Mesenchymal stem cell (in vitro differentiated cells and primary cell): ENCODE results near the gene RASA4.
"Not testable (repeated sequence)": the region's sequence is repeated elsewhere in the genome, so short reads cannot be mapped to it uniquely, and the experiment has no call there.

Experiments used
- DNase-seq: peaks from one replicate; pipeline ENCODE4 v3.0.0-alpha.2; 2013
- H2AFZ ChIP-seq: one replicate; pipeline ENCODE4 v1.6.1; 2013; ENCODE audit warnings: low read depth, mild to moderate bottlenecking, control low read depth, inconsistent platforms, low read length, moderate library complexity
- H2AK5ac ChIP-seq: 2 replicates; pipeline ENCODE4 v1.6.1; 2013; ENCODE audit warnings: low read length, moderate library complexity, mild to moderate bottlenecking, inconsistent platforms; ENCODE audit not compliant: severe bottlenecking
- H2BK120ac ChIP-seq: one replicate; pipeline ENCODE4 v1.6.1; 2013; ENCODE audit warnings: low read depth, mild to moderate bottlenecking, inconsistent platforms, low read length, moderate library complexity
- H2BK12ac ChIP-seq, 2 experiments: one replicate each; pipeline ENCODE4 v1.6.1; 2013; ENCODE audit warnings: inconsistent platforms in 2 of 2, low read length in 2 of 2, mild to moderate bottlenecking in 2 of 2, moderate library complexity in 2 of 2, control low read depth in 1 of 2
- H2BK15ac ChIP-seq: one replicate; pipeline ENCODE4 v1.6.1; 2013; ENCODE audit warnings: mild to moderate bottlenecking, low read depth, inconsistent platforms; ENCODE audit not compliant: poor library complexity, severe bottlenecking
- H2BK5ac ChIP-seq: 2 replicates; pipeline ENCODE4 v1.6.1; 2013; ENCODE audit warnings: low read depth, mild to moderate bottlenecking, low read length, control low read depth, inconsistent platforms; ENCODE audit not compliant: poor library complexity, severe bottlenecking
- H3K14ac ChIP-seq, 2 experiments: one replicate each; pipeline ENCODE4 v1.6.1; 2013; ENCODE audit warnings: inconsistent platforms in 2 of 2, low read length in 2 of 2, control low read depth in 1 of 2, mild to moderate bottlenecking in 1 of 2, moderate library complexity in 1 of 2
- H3K18ac ChIP-seq, 2 experiments: one replicate each; pipeline ENCODE4 v1.6.1; 2013; ENCODE audit warnings: inconsistent platforms in 2 of 2, low read length in 2 of 2, control low read depth in 1 of 2, low read depth in 1 of 2, mild to moderate bottlenecking in 1 of 2
- H3K23ac ChIP-seq, 2 experiments: one replicate each; pipeline ENCODE4 v1.6.1; 2013; ENCODE audit warnings: inconsistent platforms in 2 of 2, low read length in 2 of 2, mild to moderate bottlenecking in 2 of 2, moderate library complexity in 2 of 2, control low read depth in 1 of 2
- H3K27ac ChIP-seq: 2 replicates; pipeline ENCODE4 v1.5.1; 2013; ENCODE audit warnings: mild to moderate bottlenecking, moderate library complexity, low read length, control low read depth, inconsistent platforms; ENCODE audit not compliant: poor library complexity, severe bottlenecking
- H3K27me3 ChIP-seq, 2 experiments: 2 replicates each; pipeline versions ENCODE4 v1.6.1 to v1.7.0; 2013; ENCODE audit warnings: low read length in 2 of 2, mild to moderate bottlenecking in 2 of 2, moderate library complexity in 2 of 2, control low read depth in 1 of 2, inconsistent platforms in 1 of 2; ENCODE audit not compliant: control insufficient read depth in 1 of 2, insufficient read depth in 1 of 2
- H3K36me3 ChIP-seq, 2 experiments: 2 replicates each; pipeline versions ENCODE4 v1.6.1 to v1.7.0; 2013; ENCODE audit warnings: low read length in 2 of 2, control low read depth in 1 of 2, inconsistent platforms in 1 of 2, low read depth in 1 of 2, mild to moderate bottlenecking in 1 of 2; ENCODE audit not compliant: insufficient read depth in 2 of 2, control insufficient read depth in 1 of 2
- H3K4ac ChIP-seq, 2 experiments: one replicate each; pipeline ENCODE4 v1.6.1; 2013; ENCODE audit warnings: inconsistent platforms in 2 of 2, low read length in 2 of 2, mild to moderate bottlenecking in 2 of 2, moderate library complexity in 2 of 2, control low read depth in 1 of 2, low read depth in 1 of 2
- H3K4me1 ChIP-seq: 2 replicates; pipeline ENCODE4 v1.6.1; 2013; ENCODE audit warnings: low read depth, low read length, control low read depth; ENCODE audit not compliant: control insufficient read depth, insufficient read depth
- H3K4me2 ChIP-seq: 2 replicates; pipeline ENCODE4 v1.6.1; 2013; ENCODE audit warnings: low read length, mild to moderate bottlenecking, inconsistent platforms; ENCODE audit not compliant: poor library complexity, severe bottlenecking
- H3K4me3 ChIP-seq, 2 experiments: 2 replicates each; pipeline versions ENCODE4 v1.5.1 to v1.7.0; 2013; ENCODE audit warnings: low read length in 2 of 2, mild to moderate bottlenecking in 2 of 2, control low read depth in 1 of 2, low read depth in 1 of 2; ENCODE audit not compliant: insufficient read depth in 1 of 2
- H3K79me1 ChIP-seq: replicated peaks from 2 replicates; pipeline ENCODE4 v1.6.1; 2013; ENCODE audit warnings: mild to moderate bottlenecking, control low read depth, low read length, inconsistent platforms; ENCODE audit not compliant: poor library complexity, severe bottlenecking
- H3K9ac ChIP-seq: 2 replicates; pipeline ENCODE4 v1.7.0; 2013; ENCODE audit warnings: mild to moderate bottlenecking, low read length, moderate library complexity
- H3K9me3 ChIP-seq: 2 replicates; pipeline ENCODE4 v1.7.0; 2013; ENCODE audit warnings: mild to moderate bottlenecking, low read length; ENCODE audit not compliant: control insufficient read depth
- H4K8ac ChIP-seq: one replicate; pipeline ENCODE4 v1.6.1; 2013; ENCODE audit warnings: inconsistent platforms, mild to moderate bottlenecking, low read length, moderate library complexity
- H4K91ac ChIP-seq: one replicate; pipeline ENCODE4 v1.6.1; 2013; ENCODE audit warnings: mild to moderate bottlenecking, low read length, inconsistent platforms
- WGBS: methylation state at CpG from one replicate; pipeline ENCODE4 v1.1.7; 2013; ENCODE audit warnings: mixed read lengths; 5-methylcytosine and 5-hydroxymethylcytosine counted together

The RASA4 gene

DNA sequence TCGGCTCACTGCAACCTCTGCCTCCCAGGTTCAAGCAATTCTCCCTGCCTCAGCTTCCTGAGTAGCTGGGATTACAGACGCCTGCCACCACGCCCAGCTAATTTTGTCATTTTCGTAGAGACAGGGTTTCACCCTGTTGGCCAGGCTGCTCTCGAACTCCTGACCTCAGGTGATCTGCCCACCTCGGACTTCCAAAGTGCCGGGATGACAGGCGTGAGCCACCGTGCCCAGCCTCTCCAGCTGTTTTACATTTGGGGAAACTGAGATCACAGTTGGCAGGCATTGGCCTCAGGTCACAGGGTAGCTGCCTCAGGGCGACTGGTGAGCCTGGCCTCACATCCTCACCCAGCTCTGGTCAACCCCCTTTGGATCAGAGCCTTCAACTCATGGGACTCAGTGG lies 6.8 kb downstream of the RASA4 start:
- not testable (repeated sequence) for H3K79me1 ChIP-seq, H2AK5ac ChIP-seq, H2AFZ ChIP-seq, H2BK120ac ChIP-seq, H3K36me3 ChIP-seq, H3K27ac ChIP-seq, H3K4me2 ChIP-seq, H3K9me3 ChIP-seq, H3K27me3 ChIP-seq, H2BK15ac ChIP-seq, H4K8ac ChIP-seq, H4K91ac ChIP-seq, H3K14ac ChIP-seq, H2BK12ac ChIP-seq, H3K4ac ChIP-seq, H3K4me1 ChIP-seq, H3K9ac ChIP-seq, H3K23ac ChIP-seq, H3K4me3 ChIP-seq, DNase-seq, H3K18ac ChIP-seq, H2BK5ac ChIP-seq
- 88% methylated on average over 4 of the region's 10 CpGs for WGBS

DNA sequence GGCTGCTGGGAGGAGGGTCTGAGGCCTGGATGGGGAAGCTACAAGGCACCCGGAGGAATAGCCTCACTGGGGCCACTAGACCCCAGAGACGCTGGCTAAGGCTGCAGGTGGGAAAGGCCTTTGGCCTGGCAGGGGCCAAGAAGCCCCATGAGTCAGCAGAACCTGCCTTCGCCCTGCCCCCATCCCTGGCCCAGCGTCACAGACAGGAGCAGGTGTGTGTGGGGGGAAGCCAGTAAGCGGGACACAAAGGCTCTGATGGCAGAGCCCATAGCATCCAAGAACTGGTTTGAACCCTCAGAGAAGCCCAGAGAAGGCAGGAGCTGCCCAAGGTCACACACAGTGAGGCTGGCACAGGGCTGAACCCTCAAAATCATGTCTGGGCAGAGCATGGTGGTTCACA lies 9.7 kb downstream of the RASA4 start:
- H3K14ac ChIP-seq, H3K18ac ChIP-seq, H2AK5ac ChIP-seq, H2BK12ac ChIP-seq, H3K4me2 ChIP-seq, H3K9me3 ChIP-seq, H2BK120ac ChIP-seq, H3K4me1 ChIP-seq, H3K79me1 ChIP-seq, H3K4me3 ChIP-seq, H3K27me3 ChIP-seq, H3K4ac ChIP-seq, H3K23ac ChIP-seq, H2AFZ ChIP-seq, H2BK15ac ChIP-seq, H2BK5ac ChIP-seq, H4K91ac ChIP-seq, H3K9ac ChIP-seq, H3K27ac ChIP-seq, H3K36me3 ChIP-seq, H4K8ac ChIP-seq, DNase-seq: not testable (repeated sequence)
- WGBS = no CpG with 5 or more reads among the region's 5 CpGs

DNA sequence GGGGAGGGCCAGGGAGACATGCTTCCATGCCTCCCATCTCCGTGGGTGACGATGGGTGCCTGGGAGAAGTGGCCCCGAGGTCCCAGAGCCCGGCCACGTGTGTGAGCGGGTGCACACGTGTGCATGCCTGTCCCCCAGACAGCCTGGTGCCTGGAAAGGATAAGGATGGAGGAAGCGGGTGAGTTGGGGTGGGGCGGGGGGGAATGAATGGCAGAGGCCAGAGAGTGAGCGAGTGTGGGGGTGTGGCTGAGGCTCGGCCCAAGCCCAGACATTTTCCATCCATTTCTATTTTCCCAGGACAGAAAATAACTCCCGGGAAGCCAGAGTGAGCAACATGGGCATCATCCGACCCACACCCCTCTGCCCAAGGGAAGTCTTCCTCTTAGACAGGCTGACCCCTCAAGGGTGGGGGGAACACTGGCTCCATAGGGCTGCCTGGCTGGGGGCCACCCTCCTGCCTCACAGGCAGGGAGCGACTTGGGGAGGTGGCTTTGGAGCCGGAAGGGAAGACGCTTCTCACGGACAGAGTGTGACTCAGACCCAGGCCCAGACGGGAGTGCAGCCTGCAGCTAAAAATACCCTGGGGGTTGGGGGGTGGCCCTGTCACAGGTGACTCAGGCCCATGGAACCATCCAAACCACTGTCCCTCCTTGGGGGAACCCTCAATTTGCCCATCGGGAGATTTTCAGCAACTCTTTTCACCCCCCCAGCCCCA lies 12.0 kb downstream of the RASA4 start:
- not testable (repeated sequence) for DNase-seq, H3K4me1 ChIP-seq
- WGBS = no CpG with 5 or more reads among the region's 19 CpGs

DNA sequence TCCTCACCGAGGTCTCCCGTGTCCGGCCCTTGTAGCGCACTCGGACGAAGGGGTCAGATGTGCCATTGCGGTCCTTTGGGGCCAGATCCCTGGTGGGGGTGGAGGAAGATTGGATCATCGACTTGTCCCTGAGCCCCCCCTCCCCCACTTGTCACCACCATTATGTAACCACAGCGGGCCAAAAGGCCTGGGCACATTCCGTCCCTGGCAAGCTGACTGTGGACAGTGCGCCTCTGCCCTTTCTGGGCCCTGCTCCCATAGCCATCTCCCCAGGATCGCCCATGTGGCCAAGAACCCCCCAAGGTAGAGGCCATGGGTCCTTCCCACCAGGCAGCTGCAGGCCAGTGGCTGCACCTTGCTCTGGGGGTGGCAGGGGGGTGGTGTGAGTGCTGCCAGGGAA lies 14.2 kb downstream of the RASA4 start:
- not testable (repeated sequence) for H4K8ac ChIP-seq, H3K27me3 ChIP-seq, H3K14ac ChIP-seq, H3K36me3 ChIP-seq, H2BK12ac ChIP-seq, H2BK5ac ChIP-seq, H3K9ac ChIP-seq, H2BK120ac ChIP-seq, H3K4me1 ChIP-seq, H2BK15ac ChIP-seq, H2AFZ ChIP-seq, H3K4me2 ChIP-seq, H3K27ac ChIP-seq, H3K79me1 ChIP-seq, H4K91ac ChIP-seq, DNase-seq, H3K18ac ChIP-seq, H3K4me3 ChIP-seq, H3K4ac ChIP-seq, H3K9me3 ChIP-seq, H3K23ac ChIP-seq, H2AK5ac ChIP-seq
- no CpG with 5 or more reads among the region's 12 CpGs for WGBS

More for the DNA sequence above, 12.0 kb downstream of the RASA4 start:
- H2BK120ac ChIP-seq, H2BK5ac ChIP-seq, H3K36me3 ChIP-seq, H3K23ac ChIP-seq, H3K4me3 ChIP-seq, H3K9ac ChIP-seq, H3K27me3 ChIP-seq, H3K18ac ChIP-seq, H3K4me2 ChIP-seq, H4K91ac ChIP-seq, H3K27ac ChIP-seq, H2AK5ac ChIP-seq, H3K9me3 ChIP-seq, H2AFZ ChIP-seq, H2BK12ac ChIP-seq, H3K79me1 ChIP-seq, H2BK15ac ChIP-seq, H4K8ac ChIP-seq, H3K4ac ChIP-seq, H3K14ac ChIP-seq: not testable (repeated sequence)
